HL-60 (cell line): ENCODE measurements around the gene PBX1.

Experiments used
- DNase-seq, 2 experiments: peaks; one replicate each; pipeline ENCODE4 v3.0.0-alpha.2; 2010 to 2020; ENCODE audit warnings: low read depth in 1 of 2, low spot score in 1 of 2
- H3K27ac ChIP-seq: fragments of 250-450 bp; sonication (Bioruptor Pico); replicated peaks from 2 replicates; pipeline ENCODE4 v1.5.1; 2020; ENCODE audit warnings: mild to moderate bottlenecking, moderate library complexity
- H3K27me3 ChIP-seq: fragments of 250-450 bp; sonication (Bioruptor Pico); 2 replicates; pipeline ENCODE4 v1.5.1; 2021; ENCODE audit warnings: mild to moderate bottlenecking, moderate library complexity; ENCODE audit not compliant: insufficient read depth, poor library complexity, severe bottlenecking
- H3K4me3 ChIP-seq: replicated peaks from 2 replicates; pipeline ENCODE4 v1.5.1; 2011; ENCODE audit warnings: mild to moderate bottlenecking, control low read depth, low read length; ENCODE audit not compliant: insufficient read depth
- GABPA ChIP-seq: IDR thresholded peaks from 2 replicates; pipeline ENCODE4 v1.6.1; 2012; ENCODE audit warnings: low read depth
- POLR2AphosphoS5 ChIP-seq: IDR thresholded peaks from 2 replicates; pipeline ENCODE4 v1.6.1; 2012; ENCODE audit warnings: low read depth
- SPI1 ChIP-seq: IDR thresholded peaks from 2 replicates; pipeline ENCODE4 v1.6.1; 2012; ENCODE audit warnings: low read depth, mild to moderate bottlenecking, borderline replicate concordance
- TF ChIP-seq, protein P1 (sequence below): IDR thresholded peaks from 2 replicates; pipeline ENCODE4 v1.6.1; 2012; ENCODE audit warnings: low read depth; ENCODE audit not compliant: insufficient replicate concordance
- TF ChIP-seq, protein P2 (sequence below): IDR thresholded peaks from one replicate; pipeline ENCODE4 v1.5.1; 2011; ENCODE audit warnings: low read length, control low read depth, inconsistent platforms; ENCODE audit not compliant: insufficient read depth

Gene PBX1

DNA sequence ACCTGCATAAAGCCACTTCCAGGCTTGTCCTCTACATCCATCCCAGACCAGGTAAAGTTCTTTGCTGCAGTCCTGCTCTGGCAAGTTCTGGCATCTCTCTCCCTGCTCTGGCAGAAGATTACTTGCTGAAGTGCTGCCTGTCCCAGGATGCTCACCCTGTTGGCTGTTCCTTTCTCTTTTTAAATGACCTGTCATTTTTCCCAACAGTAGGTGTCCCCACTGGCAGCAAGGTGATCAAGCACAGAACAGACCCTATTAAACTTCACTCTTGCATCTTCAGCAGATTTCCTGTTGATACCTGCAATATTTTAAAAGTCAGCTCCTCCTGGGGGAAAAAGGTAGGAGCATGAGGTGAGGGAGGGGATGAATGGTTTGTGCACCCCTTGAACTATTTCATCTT is 332.6 kb downstream of the PBX1 start:
- no peak for TF ChIP-seq POLR2AphosphoS5
- TF ChIP-seq, protein P1, sequence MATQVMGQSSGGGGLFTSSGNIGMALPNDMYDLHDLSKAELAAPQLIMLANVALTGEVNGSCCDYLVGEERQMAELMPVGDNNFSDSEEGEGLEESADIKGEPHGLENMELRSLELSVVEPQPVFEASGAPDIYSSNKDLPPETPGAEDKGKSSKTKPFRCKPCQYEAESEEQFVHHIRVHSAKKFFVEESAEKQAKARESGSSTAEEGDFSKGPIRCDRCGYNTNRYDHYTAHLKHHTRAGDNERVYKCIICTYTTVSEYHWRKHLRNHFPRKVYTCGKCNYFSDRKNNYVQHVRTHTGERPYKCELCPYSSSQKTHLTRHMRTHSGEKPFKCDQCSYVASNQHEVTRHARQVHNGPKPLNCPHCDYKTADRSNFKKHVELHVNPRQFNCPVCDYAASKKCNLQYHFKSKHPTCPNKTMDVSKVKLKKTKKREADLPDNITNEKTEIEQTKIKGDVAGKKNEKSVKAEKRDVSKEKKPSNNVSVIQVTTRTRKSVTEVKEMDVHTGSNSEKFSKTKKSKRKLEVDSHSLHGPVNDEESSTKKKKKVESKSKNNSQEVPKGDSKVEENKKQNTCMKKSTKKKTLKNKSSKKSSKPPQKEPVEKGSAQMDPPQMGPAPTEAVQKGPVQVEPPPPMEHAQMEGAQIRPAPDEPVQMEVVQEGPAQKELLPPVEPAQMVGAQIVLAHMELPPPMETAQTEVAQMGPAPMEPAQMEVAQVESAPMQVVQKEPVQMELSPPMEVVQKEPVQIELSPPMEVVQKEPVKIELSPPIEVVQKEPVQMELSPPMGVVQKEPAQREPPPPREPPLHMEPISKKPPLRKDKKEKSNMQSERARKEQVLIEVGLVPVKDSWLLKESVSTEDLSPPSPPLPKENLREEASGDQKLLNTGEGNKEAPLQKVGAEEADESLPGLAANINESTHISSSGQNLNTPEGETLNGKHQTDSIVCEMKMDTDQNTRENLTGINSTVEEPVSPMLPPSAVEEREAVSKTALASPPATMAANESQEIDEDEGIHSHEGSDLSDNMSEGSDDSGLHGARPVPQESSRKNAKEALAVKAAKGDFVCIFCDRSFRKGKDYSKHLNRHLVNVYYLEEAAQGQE: no peak
- Histone ChIP-seq H3K4me3 (no peak overlapping the region), H3K27ac (no peak overlapping the region), H3K27me3 (no peaks in the 10 kb centered on the region)
- no peak for DNase-seq

GRCh38 chr1:164895026-164895912 is 336.3 kb downstream of the PBX1 start:
- Histone ChIP-seq H3K4me3 (no peak overlapping the region), H3K27ac (no peak overlapping the region), H3K27me3 (no peaks in the 10 kb centered on the region)
- TF ChIP-seq, protein P2, sequence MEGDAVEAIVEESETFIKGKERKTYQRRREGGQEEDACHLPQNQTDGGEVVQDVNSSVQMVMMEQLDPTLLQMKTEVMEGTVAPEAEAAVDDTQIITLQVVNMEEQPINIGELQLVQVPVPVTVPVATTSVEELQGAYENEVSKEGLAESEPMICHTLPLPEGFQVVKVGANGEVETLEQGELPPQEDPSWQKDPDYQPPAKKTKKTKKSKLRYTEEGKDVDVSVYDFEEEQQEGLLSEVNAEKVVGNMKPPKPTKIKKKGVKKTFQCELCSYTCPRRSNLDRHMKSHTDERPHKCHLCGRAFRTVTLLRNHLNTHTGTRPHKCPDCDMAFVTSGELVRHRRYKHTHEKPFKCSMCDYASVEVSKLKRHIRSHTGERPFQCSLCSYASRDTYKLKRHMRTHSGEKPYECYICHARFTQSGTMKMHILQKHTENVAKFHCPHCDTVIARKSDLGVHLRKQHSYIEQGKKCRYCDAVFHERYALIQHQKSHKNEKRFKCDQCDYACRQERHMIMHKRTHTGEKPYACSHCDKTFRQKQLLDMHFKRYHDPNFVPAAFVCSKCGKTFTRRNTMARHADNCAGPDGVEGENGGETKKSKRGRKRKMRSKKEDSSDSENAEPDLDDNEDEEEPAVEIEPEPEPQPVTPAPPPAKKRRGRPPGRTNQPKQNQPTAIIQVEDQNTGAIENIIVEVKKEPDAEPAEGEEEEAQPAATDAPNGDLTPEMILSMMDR: no peak
- TF ChIP-seq, protein P1: no peak
- no peak for TF ChIP-seq GABPA
- TF ChIP-seq POLR2AphosphoS5: no peak
- TF ChIP-seq SPI1: no peak
- DNase-seq: no peak

- Histone ChIP-seq H3K4me3 (no peak overlapping the region), H3K27ac (no peak overlapping the region), H3K27me3 (no peaks in the 10 kb centered on the region)
- DNase-seq: no peak
- TF ChIP-seq, protein P2: no peak
- TF ChIP-seq POLR2AphosphoS5: no peak
- no peak for TF ChIP-seq GABPA
Observed at GRCh38 chr1:164901031-164901430, 342.0 kb downstream of the PBX1 start.
